GM21717 (cell line): ENCODE results near the gene ABCC2.
"Not testable (repeated sequence)": the region's sequence is repeated elsewhere in the genome, so short reads cannot be mapped to it uniquely, and the experiment has no call there.

Experiments used
- ATAC-seq: cut with Tn5 transposase; IDR thresholded peaks from one replicate; pipeline ENCODE4 v1.9.1; 2021; ENCODE audit warnings: mild to moderate bottlenecking, moderate library complexity; ENCODE audit not compliant: unreplicated experiment

ABCC2 gene

DNA sequence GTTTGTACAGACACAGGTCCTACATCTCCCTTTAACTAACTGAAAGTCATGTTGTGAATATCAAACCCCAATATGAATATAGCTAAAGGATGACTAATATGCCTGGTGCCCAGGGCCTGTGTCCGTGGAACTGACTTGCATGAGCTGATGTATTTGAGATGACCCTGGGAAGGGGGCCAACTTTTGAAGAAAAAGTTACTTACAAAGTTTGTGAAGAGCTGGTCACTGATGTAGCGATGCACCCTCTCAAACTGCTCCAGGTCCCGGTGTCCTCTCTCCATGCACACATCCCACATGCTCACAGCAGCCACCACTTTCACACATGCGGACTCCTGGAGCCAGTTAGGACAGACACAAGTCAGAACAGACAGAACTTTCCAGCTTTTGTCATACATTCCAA lies 106.2 kb downstream of the ABCC2 start:
- ATAC-seq, result no peak

DNA sequence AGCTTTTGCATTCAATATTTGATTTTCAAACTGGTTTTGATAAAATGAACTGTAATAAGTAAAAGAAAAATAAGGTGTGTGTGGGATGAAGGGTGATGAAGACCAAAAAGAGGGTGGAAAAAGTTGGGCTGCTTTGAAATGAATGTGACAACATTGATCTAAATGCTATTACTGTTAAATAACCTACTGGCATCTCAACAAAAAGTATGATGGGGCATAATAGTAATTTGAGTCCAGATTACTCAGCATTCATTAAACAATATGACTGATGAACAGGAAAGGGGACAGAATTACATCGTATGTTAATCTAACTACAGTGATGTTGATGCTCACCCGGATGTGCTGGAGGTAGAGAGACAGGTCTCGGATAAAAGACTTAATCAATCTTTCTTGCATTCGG lies 112.2 kb downstream of the ABCC2 start:
- no peak for ATAC-seq

DNA sequence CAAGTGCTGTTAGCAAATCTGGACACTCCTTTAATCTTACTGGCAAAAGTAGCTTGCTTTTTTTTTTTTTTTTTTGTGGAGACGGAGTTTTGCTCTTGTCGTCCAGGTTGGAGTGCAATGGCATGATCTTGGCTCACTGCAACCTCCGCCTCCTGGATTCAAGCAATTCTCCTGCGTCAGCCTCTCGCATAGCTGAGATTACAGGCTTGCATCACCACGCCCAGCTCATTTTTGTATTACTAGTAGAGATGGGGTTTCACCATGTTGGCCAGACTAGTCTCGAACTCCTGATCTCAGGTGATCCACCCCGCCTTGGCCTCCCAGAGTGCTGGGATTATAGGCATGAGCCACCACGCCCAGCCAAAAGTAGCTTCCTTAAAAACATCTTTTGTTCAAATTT lies 112.6 kb downstream of the ABCC2 start:
- not testable (repeated sequence) for ATAC-seq

- no peak for ATAC-seq
These were observed 113.4 kb downstream of the ABCC2 start for GRCh38 chr10:99895867-99896266.
